Gastroesophageal sphincter (tissue), 4 donors: Measurements from ENCODE around the gene SMIM29. TPM values are rescaled to one million over a fixed set of nuclear protein-coding genes. Genes with fewer than 3 reads are reported as not detected.
A peak's percentile ranks its signal among the peaks of the same experiment; 100 is the strongest.

Source experiments
- ATAC-seq: fragments of 150-250 bp; one replicate; pipeline ENCODE4 v1.9.1; 2016; ENCODE audit warnings: mild to moderate bottlenecking, moderate library complexity
- H3K27ac ChIP-seq, 4 donors: fragments of 200-600 bp; sonication (generic) in 3 of 4; 1 replicate in 3 of 4; 2 replicates in 1 of 4; pipeline ENCODE4 v1.5.1; 2016 to 2019
- H3K27me3 ChIP-seq: fragments of 200-600 bp; sonication (generic); one replicate; pipeline ENCODE4 v1.5.1; 2019
- H3K36me3 ChIP-seq, 2 donors: fragments of 200-600 bp; sonication (generic); one replicate each; pipeline ENCODE4 v1.5.1; 2019; ENCODE audit warnings: control low read depth in 1 of 2
- H3K4me1 ChIP-seq, 3 donors: fragments of 200-600 bp; sonication (generic); 1 replicate in 2 of 3; 2 replicates in 1 of 3; pipeline ENCODE4 v1.5.1; 2016 to 2019; ENCODE audit warnings: control low read depth in 2 of 3
- H3K4me3 ChIP-seq, 2 donors: fragments of 200-600 bp; sonication (generic); one replicate each; pipeline ENCODE4 v1.5.1; 2019; ENCODE audit warnings: mild to moderate bottlenecking in 1 of 2, moderate library complexity in 1 of 2
- H3K9me3 ChIP-seq, 3 donors: fragments of 200-600 bp; sonication (generic); one replicate each; pipeline ENCODE4 v1.5.1; 2017 to 2019; ENCODE audit warnings: control low read depth in 2 of 3
- CTCF ChIP-seq, 4 experiments: fragments of 200-600 bp in 2 of 4; fragments of 450-650 bp in 2 of 4; sonication (generic) in 1 of 4; IDR thresholded peaks; one replicate each; pipeline ENCODE4 v1.5.1; 2017 to 2019; ENCODE audit warnings: antibody characterized with exemption in 4 of 4, mild to moderate bottlenecking in 2 of 4, moderate library complexity in 2 of 4
- EP300 ChIP-seq: sonication (generic); formaldehyde crosslinking; IDR thresholded peaks from one replicate; pipeline ENCODE4 v1.6.1; 2017; ENCODE audit warnings: antibody characterized with exemption, mild to moderate bottlenecking
- POLR2A ChIP-seq, 2 donors: fragments of 450-650 bp; IDR thresholded peaks; one replicate each; pipeline ENCODE4 v1.6.1; 2017; ENCODE audit warnings: antibody characterized with exemption in 2 of 2, mild to moderate bottlenecking in 2 of 2, moderate library complexity in 1 of 2
- POLR2AphosphoS5 ChIP-seq: sonication (generic); formaldehyde crosslinking; IDR thresholded peaks from one replicate; pipeline ENCODE4 v1.6.1; 2017; ENCODE audit warnings: antibody characterized with exemption
- WGBS, 2 donors: methylation state at CpG; one replicate each; pipeline ENCODE4 v1.1.5; 2018; ENCODE audit warnings: low coverage in 1 of 2; 5-methylcytosine and 5-hydroxymethylcytosine counted together
- total RNA-seq, 4 donors: library from RNA; depleted of rRNA; stranded (reverse); fragments of >200 nt; gene quantifications; one replicate each; pipeline ENCODE4 v1.1.0, GENCODE V29; 2016

Gene SMIM29
- total RNA-seq, 4 donors from 2014 or later, result 9.7 to 34.7 (median 22.6) TPM

- TF ChIP-seq POLR2A (IDR thresholded peaks at IDR 0.05), result no peak
- TF ChIP-seq CTCF (IDR thresholded peaks at IDR 0.05), result peak in 1 of 4 experiments; percentile 23
- no peak for TF ChIP-seq EP300
- TF ChIP-seq POLR2AphosphoS5, result peak; percentile 21
- WGBS, 2 donors, result 0% methylated on average over 2 of the region's 19 CpGs; no CpG with 5 or more reads in 1 of the 2 donors
- no peaks in the 10 kb centered on the region for H3K9me3 ChIP-seq
- H3K27me3 ChIP-seq, result no peaks in the 10 kb centered on the region
- H3K36me3 ChIP-seq, result peaks cover 0 to 33% of the 10 kb centered on the region in 2 donors
- no peak overlapping the region for H3K4me3 ChIP-seq
- H3K27ac ChIP-seq, result peak overlapping the region in 3 of 4 donors; percentile 56 to 81 (median 66)
- ATAC-seq, result peak; percentile 62
- peaks cover 3 to 32% (median 17%) of the 10 kb centered on the region in 3 donors for H3K4me1 ChIP-seq
Measured at GRCh38 chr6:34243901-34244884, 4.6 kb downstream of the SMIM29 start.

GRCh38 chr6:34243131-34243771 lies 5.6 kb downstream of the SMIM29 start:
- Histone ChIP-seq H3K4me3 (no peak overlapping the region), H3K36me3 (peaks cover 0 to 33% of the 10 kb centered on the region in 2 donors), H3K9me3 (no peaks in the 10 kb centered on the region), H3K4me1 (peaks cover 3 to 34% (median 17%) of the 10 kb centered on the region in 3 donors), H3K27me3 (no peaks in the 10 kb centered on the region), H3K27ac (peak overlapping the region in 3 of 4 donors; percentile 21 to 81 (median 66))
- WGBS, 2 donors, result 33 to 40% methylated on average over 1 to 4 of the region's 5 CpGs
- no peak for TF ChIP-seq CTCF (IDR thresholded peaks at IDR 0.05)
- TF ChIP-seq POLR2A (IDR thresholded peaks at IDR 0.05), result no peak
- TF ChIP-seq POLR2AphosphoS5, result no peak
- no peak for TF ChIP-seq EP300
- no peak for ATAC-seq

GRCh38 chr6:34242252-34243130 lies 6.3 kb downstream of the SMIM29 start:
- Histone ChIP-seq H3K27ac (peak overlapping the region in 1 of 4 donors; percentile 81), H3K36me3 (peaks cover 0 to 33% of the 10 kb centered on the region in 2 donors), H3K27me3 (no peaks in the 10 kb centered on the region), H3K9me3 (no peaks in the 10 kb centered on the region), H3K4me3 (no peak overlapping the region), H3K4me1 (peaks cover 3 to 34% (median 16%) of the 10 kb centered on the region in 3 donors)
- ATAC-seq, result no peak
- TF ChIP-seq POLR2A (IDR thresholded peaks at IDR 0.05) (no peak), CTCF (IDR thresholded peaks at IDR 0.05) (no peak), EP300 (no peak)
- 83% methylated on average over 4 of the region's 7 CpGs; no CpG with 5 or more reads in 1 of the 2 donors for WGBS, 2 donors

GRCh38 chr6:34241351-34242215 lies 7.2 kb downstream of the SMIM29 start:
- Histone ChIP-seq H3K36me3 (peaks cover 0 to 33% of the 10 kb centered on the region in 2 donors), H3K4me3 (no peak overlapping the region), H3K27ac (no peak overlapping the region), H3K4me1 (peaks cover 3 to 35% (median 16%) of the 10 kb centered on the region in 3 donors), H3K27me3 (no peaks in the 10 kb centered on the region), H3K9me3 (no peaks in the 10 kb centered on the region)
- TF ChIP-seq CTCF (IDR thresholded peaks at IDR 0.05) (no peak), POLR2AphosphoS5 (no peak), EP300 (no peak), POLR2A (IDR thresholded peaks at IDR 0.05) (no peak)
- ATAC-seq, result no peak
- 81 to 88% methylated on average over 5 to 8 of the region's 13 CpGs for WGBS, 2 donors
